HG02798 (cell line): Measurements from ENCODE around the gene SLC25A38.

Source experiments
- ATAC-seq: cut with Tn5 transposase; IDR thresholded peaks from one replicate; pipeline ENCODE4 v1.9.1; 2021; ENCODE audit warnings: mild to moderate bottlenecking; ENCODE audit not compliant: unreplicated experiment, poor library complexity

SLC25A38 gene

GRCh38 chr3:39372833-39373232 is 10.3 kb upstream of the SLC25A38 start:
- ATAC-seq = no peak

DNA sequence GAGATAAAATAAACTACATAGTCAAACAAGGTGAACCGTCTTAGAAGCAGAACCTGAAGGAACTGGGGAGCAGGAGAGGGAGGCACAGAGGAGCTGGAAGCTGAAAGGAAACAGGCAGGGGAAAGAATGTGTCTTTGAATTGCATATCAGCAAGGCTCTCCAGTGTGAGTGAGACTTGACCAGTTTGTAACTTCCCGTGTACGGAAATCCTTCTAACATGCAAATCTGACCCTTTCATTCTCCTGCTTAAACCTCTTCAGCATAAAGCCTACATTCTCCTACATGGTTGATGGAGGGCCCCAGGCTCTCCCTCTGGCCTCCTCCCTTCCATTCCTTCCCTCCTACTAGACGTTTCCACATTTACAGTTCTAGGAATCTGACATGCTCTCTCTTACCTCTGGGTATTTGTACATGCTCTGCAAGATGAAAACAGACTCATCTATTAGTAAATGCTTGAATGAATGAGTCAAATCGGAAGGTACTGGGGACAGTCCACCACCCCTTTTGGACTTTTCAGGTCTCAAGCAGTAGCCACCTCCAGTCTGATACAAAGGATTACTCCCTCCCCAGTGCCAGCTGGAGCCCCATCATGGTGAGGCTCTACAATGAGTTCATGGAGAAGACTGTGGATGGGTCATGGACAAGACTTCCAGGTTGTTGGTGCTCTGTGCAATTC is 6.1 kb upstream of the SLC25A38 start:
- ATAC-seq = no peak

DNA sequence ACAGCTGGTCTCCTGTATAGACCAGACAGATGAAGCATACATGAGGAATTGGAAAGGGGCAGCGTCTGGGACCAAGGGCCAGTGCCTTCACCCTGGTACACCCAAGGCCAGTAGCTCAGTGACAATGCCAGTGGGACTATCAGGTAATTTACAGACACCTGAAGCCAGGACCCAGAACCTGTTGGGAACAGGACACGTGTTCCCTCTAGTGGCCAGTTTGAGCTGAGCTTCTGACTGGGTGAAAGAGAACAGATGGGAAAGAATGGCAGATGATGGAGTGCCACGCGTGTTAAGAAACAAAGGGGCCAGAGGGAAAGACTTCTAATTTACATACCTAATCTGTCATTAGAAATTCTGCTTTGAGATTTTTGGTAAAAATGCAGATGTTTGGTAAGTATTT is 5.1 kb upstream of the SLC25A38 start:
- peak; percentile 84 for ATAC-seq

DNA sequence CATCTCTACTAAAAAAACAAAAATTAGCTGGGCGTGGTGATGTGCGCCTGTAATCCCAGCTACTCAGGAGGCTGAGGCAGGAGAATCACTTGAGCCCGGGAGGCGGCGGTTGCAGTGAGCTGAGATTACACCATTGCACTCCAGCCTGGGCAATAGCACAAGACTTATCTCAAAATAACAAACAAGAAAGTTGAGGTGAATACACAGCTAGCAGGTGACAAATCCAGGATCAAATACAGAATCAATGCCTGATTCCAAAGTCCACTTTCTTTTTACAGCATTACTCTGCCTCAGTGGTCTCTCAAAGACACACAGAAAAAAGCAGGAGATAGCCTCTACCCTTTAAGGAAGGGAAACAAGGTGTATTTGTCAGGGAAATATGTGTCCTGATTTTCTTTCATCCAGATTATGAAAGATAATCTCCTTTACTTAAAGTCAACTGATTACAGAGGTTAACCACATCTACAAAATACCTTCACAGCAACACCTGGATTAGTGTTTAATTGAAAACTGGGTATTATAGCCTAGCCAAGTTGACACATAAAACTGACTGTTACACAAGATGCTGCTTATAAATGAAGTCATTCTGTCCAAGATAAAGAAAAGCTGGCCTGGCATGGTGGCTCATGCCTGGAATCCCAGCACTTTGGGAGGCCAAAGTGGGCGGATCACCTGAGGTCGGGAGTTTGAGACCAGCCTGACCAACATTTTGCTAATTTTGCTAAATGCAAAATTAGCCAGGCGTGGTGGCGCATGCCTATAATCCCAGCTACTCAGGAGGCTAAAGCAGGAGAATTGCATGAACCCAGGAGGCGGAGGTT is 4.0 kb upstream of the SLC25A38 start:
- ATAC-seq = no peak

- no peak for ATAC-seq
These were observed 3.4 kb upstream of the SLC25A38 start for GRCh38 chr3:39379778-39380155.

GRCh38 chr3:39381432-39381831 is 1.7 kb upstream of the SLC25A38 start:
- no peak for ATAC-seq

- ATAC-seq = peak; percentile 85
These were observed 903 bp downstream of the SLC25A38 start for GRCh38 chr3:39383881-39384664.

GRCh38 chr3:39384665-39385000 is 1.5 kb downstream of the SLC25A38 start:
- ATAC-seq = no peak

DNA sequence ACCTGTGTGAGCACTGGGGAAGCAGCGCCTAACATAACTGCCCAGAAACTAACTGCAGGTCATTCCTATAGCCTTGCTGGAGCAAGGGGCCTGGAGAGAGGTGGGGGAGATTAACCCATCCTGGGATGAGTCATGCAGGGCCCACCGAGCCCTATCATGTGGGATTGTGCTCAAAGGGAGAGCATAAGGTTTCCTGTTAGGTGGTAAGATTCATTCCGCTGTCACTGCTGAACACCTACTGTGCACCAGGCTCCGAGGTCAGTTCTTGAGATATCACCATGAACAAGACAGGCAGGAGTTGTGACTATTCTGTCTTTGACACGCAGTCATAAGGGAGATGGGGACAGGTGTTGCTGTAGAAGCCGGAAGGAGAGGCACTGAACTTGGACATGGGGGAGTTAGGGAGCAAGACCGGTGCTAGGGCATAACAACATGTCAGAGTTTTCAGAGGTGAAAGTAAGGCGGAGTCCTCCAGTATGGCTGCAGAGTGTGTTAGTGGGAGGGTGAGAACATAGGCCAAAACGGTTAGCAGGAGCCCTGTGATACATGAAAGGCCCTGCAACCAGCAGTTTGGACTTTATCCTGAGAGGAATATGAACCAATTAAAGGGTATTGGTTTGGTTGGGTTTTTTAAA is 2.4 kb downstream of the SLC25A38 start:
- no peak for ATAC-seq

DNA sequence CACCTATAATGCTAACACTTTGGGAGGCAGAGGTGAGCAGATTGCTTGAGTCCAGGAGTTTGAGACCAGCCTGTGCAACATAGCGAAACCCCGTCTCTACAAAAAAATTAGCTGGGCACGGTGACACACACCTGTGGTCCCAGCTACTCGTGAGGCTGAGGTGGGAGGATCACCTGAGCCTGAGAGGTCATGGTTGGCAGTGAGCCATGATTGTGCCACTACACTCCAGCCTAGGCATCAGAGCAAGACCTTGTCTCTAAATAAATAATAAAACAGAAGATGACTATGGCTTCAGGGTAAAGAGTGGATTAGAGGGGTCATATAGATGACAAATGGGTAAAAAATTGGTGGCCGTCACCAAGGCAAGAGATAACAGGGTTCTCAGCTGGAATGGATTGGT is 3.1 kb downstream of the SLC25A38 start:
- no peak for ATAC-seq

- ATAC-seq = no peak
These were observed 4.3 kb downstream of the SLC25A38 start for GRCh38 chr3:39387411-39387975.

- ATAC-seq = no peak
These were observed 5.0 kb downstream of the SLC25A38 start for GRCh38 chr3:39388153-39388552.

- peak; percentile 72 for ATAC-seq
These were observed 5.6 kb downstream of the SLC25A38 start for GRCh38 chr3:39388741-39389248.

GRCh38 chr3:39390181-39390580 is 7.0 kb downstream of the SLC25A38 start:
- no peak for ATAC-seq

GRCh38 chr3:39396690-39397089 is 13.5 kb downstream of the SLC25A38 start:
- no peak for ATAC-seq

- ATAC-seq = no peak
These were observed 15.5 kb downstream of the SLC25A38 start for GRCh38 chr3:39398700-39399099.

- no peak for ATAC-seq
These were observed 18.8 kb downstream of the SLC25A38 start for GRCh38 chr3:39401983-39402382.

DNA sequence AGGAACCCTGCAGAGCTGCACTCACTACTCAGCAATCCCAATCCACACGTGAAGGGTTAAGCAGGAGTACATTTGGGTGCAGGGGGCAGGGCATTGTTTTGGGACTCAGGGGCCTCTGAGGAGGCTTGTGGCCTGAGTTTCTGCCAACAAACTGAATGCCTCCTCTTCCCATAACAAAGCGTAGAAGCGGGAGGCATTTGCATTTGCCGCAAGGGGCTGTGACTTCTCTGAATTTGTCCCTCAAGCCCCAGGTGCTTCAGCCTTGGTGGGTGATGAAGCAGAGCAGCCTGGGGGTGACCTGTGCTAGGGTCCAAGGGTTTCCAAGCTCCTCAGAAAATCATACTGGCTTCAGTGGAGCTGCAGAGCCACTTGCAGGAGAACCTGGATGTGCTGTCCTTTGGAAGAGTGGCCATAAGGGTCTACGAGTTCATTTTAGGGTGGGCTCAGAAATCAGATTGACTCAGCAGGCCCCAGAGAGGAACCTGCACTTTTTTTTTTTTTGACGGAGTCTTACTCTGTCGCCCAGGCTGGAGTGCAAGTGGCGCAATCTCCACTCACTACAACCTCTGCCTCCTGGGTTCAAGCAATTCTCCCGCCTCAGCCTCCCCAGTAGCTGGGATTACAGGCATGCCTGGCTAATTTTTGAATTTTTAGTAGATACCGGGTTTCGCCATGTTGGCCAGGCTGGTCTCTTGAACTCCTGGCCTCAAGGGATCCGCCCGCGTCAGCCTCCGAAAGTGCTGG is 21.9 kb downstream of the SLC25A38 start:
- ATAC-seq = no peak

GRCh38 chr3:39405687-39406367 is 22.7 kb downstream of the SLC25A38 start:
- no peak for ATAC-seq
